Peyer's patch (tissue), 4 donors: ENCODE data around the gene ZNF236.

ENCODE experiments used
- CTCF ChIP-seq, 6 experiments: fragments of 450-650 bp in 4 of 6; fragments of 200-600 bp in 2 of 6; sonication (generic) in 1 of 6; IDR thresholded peaks; one replicate each; pipeline ENCODE4 v1.5.1; 2017 to 2019; ENCODE audit warnings: antibody characterized with exemption in 6 of 6, mild to moderate bottlenecking in 3 of 6, moderate library complexity in 1 of 6
- POLR2A ChIP-seq, 2 donors: fragments of 450-650 bp; IDR thresholded peaks; one replicate each; pipeline ENCODE4 v1.5.1; 2017; ENCODE audit warnings: antibody characterized with exemption in 2 of 2, mild to moderate bottlenecking in 2 of 2, moderate library complexity in 2 of 2

GRCh38 chr18:76972846-76973519, 150.6 kb downstream of the ZNF236 start:
- TF ChIP-seq CTCF (IDR thresholded peaks at IDR 0.05) (no peak), POLR2A (IDR thresholded peaks at IDR 0.05) (no peak)
